Activated CD8-positive, alpha-beta T cell treated with anti-CD3 and anti-CD28 coated beads for 36 hours (primary cell): ENCODE results near the gene SLC2A13. TPM values are rescaled to one million over a fixed set of nuclear protein-coding genes. Genes with fewer than 3 reads are reported as not detected.
"Not testable (repeated sequence)": the region's sequence is repeated elsewhere in the genome, so short reads cannot be mapped to it uniquely, and the experiment has no call there.

Experiments used
- ATAC-seq: fragments of 200-7000 bp; cut with Tn5 transposase; one replicate; pipeline ENCODE4 v1.10.0; 2021; ENCODE audit warnings: mild to moderate bottlenecking, moderate library complexity
- CTCF ChIA-PET: fragments of 350-600 bp; sonication (Branson Sonifier 250); formaldehyde crosslinking; loops from one replicate; lab custom pipeline; 2021; ENCODE audit warnings: antibody characterized with exemption; lab: Charles Lee
- POLR2A ChIA-PET: fragments of 350-600 bp; sonication (Branson Sonifier 250); formaldehyde crosslinking; loops from one replicate; lab custom pipeline; 2021; ENCODE audit warnings: antibody characterized with exemption; lab: Charles Lee
- DNase-seq: peaks from one replicate; pipeline ENCODE4 v3.0.0-alpha.2; 2020
- H3K27ac Mint-ChIP-seq: one replicate; pipeline ENCODE4 v1.8.0; 2021; ENCODE audit warnings: mild to moderate bottlenecking, mixed read lengths
- H3K27me3 Mint-ChIP-seq: one replicate; pipeline ENCODE4 v1.8.0; 2021; ENCODE audit warnings: mixed read lengths
- H3K36me3 Mint-ChIP-seq: one replicate; pipeline ENCODE4 v1.8.0; 2021; ENCODE audit warnings: low read depth, mixed read lengths
- H3K4me1 Mint-ChIP-seq: one replicate; pipeline ENCODE4 v1.8.0; 2021; ENCODE audit warnings: low read depth, mixed read lengths
- H3K4me3 Mint-ChIP-seq: one replicate; pipeline ENCODE4 v1.8.0; 2021; ENCODE audit warnings: mild to moderate bottlenecking, moderate library complexity, mixed read lengths
- H3K9me3 Mint-ChIP-seq: one replicate; pipeline ENCODE4 v1.8.0; 2021; ENCODE audit warnings: mixed read lengths
- intact Hi-C: fragments of 100-400 bp; cut with micrococcal nuclease; formaldehyde crosslinking; loops from one replicate; pipeline ENCODE4 v1.10.0; 2022
- total RNA-seq, 2 experiments: library from RNA; stranded (reverse); gene quantifications; one replicate each; pipeline ENCODE4 v1.2.3, GENCODE V29; 2021
- TF ChIP-seq, protein P1 (sequence below): fragments of 200-600 bp; IDR thresholded peaks from one replicate; pipeline ENCODE4 v1.8.0; 2022; ENCODE audit warnings: antibody characterized with exemption, mild to moderate bottlenecking

The SLC2A13 gene
- total RNA-seq, 2 experiments from 2014 or later: 9.0 to 9.3 TPM

DNA sequence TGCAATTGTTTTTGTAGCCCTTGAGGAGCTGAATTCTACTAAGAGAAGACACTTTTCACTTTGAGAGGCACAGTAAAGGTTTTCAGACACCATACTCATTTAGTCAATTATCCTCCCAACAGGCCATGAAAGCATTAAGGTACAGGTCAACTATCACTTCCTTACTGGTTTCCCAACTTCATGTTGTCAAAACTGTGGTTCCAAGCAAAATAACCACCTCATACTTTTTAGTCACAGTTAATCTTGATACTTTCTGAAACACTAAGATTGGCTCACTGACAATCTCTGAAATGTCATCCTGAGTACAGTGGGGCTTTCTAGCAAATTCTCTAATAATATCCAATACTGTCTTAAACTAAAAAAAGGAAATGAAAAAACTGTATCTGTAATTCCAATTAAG lies 71.7 kb downstream of the SLC2A13 start:
- intact Hi-C loops: no loop called here
- ATAC-seq (no peak), DNase-seq (no peak)
- Mint-ChIP-seq H3K9me3 (no peaks in the 10 kb centered on the region), H3K4me1 (no peaks in the 10 kb centered on the region), H3K27me3 (no peaks in the 10 kb centered on the region), H3K27ac (no peak overlapping the region), H3K4me3 (no peak overlapping the region), H3K36me3 (no peaks in the 10 kb centered on the region)
- ChIA-PET POLR2A (no interaction called here), CTCF (interaction anchor here (1.1 to 2.4 kb wide), 3 partner anchors 20 to 73 kb away, joined by 3 to 6 read pairs (median 3); no protein-coding TSS in a partner anchor)
- TF ChIP-seq, protein P1, sequence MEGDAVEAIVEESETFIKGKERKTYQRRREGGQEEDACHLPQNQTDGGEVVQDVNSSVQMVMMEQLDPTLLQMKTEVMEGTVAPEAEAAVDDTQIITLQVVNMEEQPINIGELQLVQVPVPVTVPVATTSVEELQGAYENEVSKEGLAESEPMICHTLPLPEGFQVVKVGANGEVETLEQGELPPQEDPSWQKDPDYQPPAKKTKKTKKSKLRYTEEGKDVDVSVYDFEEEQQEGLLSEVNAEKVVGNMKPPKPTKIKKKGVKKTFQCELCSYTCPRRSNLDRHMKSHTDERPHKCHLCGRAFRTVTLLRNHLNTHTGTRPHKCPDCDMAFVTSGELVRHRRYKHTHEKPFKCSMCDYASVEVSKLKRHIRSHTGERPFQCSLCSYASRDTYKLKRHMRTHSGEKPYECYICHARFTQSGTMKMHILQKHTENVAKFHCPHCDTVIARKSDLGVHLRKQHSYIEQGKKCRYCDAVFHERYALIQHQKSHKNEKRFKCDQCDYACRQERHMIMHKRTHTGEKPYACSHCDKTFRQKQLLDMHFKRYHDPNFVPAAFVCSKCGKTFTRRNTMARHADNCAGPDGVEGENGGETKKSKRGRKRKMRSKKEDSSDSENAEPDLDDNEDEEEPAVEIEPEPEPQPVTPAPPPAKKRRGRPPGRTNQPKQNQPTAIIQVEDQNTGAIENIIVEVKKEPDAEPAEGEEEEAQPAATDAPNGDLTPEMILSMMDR: no peak

DNA sequence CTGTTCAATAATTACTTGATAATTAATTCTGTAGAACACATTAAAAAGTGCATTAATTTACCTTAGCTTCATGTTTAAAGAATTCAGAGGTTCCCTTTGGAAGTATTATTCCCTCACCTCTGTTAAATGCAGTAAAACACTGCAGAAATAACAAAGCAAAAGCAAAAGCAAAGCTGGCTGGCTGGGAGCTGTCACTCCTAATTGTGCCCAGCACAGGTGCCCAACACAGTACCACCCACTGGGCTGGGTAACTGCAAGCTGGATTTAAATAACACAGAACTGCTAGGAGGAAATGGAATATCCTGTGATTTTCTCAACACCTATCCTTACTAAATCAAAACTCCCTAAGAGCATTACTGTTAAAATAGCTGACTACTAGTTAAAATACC lies 72.6 kb downstream of the SLC2A13 start:
- Mint-ChIP-seq H3K36me3 (no peaks in the 10 kb centered on the region), H3K4me1 (no peaks in the 10 kb centered on the region), H3K27me3 (no peaks in the 10 kb centered on the region), H3K4me3 (no peak overlapping the region), H3K27ac (no peak overlapping the region), H3K9me3 (no peaks in the 10 kb centered on the region)
- CTCF ChIA-PET: interaction anchor here (1.2 to 1.6 kb wide), 3 partner anchors 20 to 74 kb away, joined by 3 to 7 read pairs (median 3); no protein-coding TSS in a partner anchor
- DNase-seq (no peak), ATAC-seq (no peak)
- TF ChIP-seq, protein P1: no peak
- intact Hi-C loops: no loop called here
- POLR2A ChIA-PET: no interaction called here

DNA sequence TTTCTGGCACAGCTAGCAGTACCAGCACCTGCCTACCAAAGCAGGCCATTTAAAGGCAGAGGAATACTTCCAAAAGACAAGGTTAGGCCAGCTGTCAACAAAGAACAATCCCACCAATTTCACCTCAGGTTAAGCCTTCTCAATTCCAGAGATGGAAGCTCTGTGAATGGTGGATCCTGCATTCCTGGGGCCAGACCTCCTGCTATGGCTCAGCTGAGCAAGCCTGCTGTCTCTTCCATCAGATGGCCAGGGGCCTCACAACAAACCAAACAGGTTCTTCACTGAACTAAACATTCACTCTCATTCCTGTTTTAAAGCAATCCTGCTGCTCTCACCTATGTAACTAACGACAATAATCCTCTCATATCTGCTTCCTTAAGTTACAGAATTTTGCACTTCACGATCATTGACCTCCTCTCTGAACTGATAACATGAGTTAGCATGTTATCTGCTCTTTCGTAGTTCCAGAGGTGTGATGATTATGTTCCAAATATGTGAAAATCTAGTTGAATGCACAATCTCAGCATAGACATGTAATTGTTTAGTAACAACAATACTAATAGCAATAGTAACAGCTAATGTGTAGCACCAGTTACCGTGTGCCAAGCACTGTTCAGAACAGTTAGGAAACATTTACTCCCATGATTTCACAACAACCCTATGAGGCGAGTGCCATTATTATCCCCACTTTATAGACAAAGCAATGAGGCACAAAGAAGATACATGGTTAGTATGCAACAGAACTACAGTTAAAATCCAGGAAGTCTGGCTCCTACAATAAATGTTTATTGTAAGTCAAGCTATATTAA lies 73.2 kb downstream of the SLC2A13 start:
- no peak overlapping the region for H3K4me3 Mint-ChIP-seq
- no peaks in the 10 kb centered on the region for H3K36me3 Mint-ChIP-seq
- no peaks in the 10 kb centered on the region for H3K4me1 Mint-ChIP-seq
- POLR2A ChIA-PET: no interaction called here
- no peak overlapping the region for H3K27ac Mint-ChIP-seq
- TF ChIP-seq, protein P1: no peak
- H3K9me3 Mint-ChIP-seq: no peaks in the 10 kb centered on the region
- CTCF ChIA-PET: interaction anchor here (1.2 to 1.6 kb wide), 2 partner anchors 70 to 75 kb away, joined by 3 to 7 read pairs; no protein-coding TSS in a partner anchor
- DNase-seq (no peak), ATAC-seq (no peak)
- H3K27me3 Mint-ChIP-seq: no peaks in the 10 kb centered on the region
- intact Hi-C loops: no loop called here

DNA sequence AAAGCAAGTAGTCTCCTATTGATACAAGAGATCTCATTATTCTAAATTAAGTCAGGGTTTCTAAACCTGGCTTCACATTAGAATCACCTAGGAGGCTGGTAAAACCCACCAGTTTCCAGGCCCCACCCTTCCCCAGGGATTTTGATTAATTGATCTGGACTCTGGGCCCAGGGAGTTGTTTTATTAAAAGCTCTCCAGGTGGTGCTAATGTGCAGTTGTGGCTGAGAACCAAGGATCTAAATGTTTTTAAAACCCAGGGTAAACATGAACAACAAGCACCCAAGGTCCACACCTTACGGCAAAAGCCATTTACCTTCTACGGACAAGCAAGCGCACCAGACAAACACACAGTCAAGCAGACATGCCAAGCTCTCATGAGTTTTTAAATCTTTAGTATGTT lies 73.9 kb downstream of the SLC2A13 start:
- no peaks in the 10 kb centered on the region for H3K4me1 Mint-ChIP-seq
- no peak overlapping the region for H3K4me3 Mint-ChIP-seq
- H3K9me3 Mint-ChIP-seq: no peaks in the 10 kb centered on the region
- no peaks in the 10 kb centered on the region for H3K36me3 Mint-ChIP-seq
- ATAC-seq: no peak
- no peaks in the 10 kb centered on the region for H3K27me3 Mint-ChIP-seq
- H3K27ac Mint-ChIP-seq: no peak overlapping the region
- CTCF ChIA-PET: no interaction called here
- intact Hi-C loops: no loop called here
- TF ChIP-seq, protein P1: no peak
- DNase-seq: no peak
- POLR2A ChIA-PET: no interaction called here

DNA sequence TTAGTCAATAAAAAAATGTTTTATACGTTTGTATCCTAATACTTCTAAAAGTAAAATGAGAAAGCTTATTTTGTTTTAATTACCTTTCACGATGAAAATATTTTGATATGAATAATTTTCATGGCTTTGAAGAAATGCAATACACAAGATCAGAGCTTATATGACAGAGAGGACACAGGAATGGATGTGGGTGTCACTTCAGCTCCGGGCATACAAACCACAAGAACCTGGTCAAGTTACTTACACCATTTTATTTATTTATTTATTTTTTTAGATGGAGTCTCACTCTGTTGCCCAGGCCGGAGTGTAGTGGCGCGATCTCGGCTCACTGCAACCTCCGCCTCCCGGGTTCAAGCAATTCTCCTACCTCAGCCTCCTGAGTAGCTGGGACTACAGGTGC lies 74.9 kb downstream of the SLC2A13 start:
- H3K27me3 Mint-ChIP-seq, ATAC-seq, H3K4me3 Mint-ChIP-seq, intact Hi-C loops, POLR2A ChIA-PET, DNase-seq, H3K36me3 Mint-ChIP-seq, H3K9me3 Mint-ChIP-seq, H3K27ac Mint-ChIP-seq, H3K4me1 Mint-ChIP-seq: not testable (repeated sequence)
- CTCF ChIA-PET: interaction anchor here (2.6 kb wide), 1 partner anchor 20 kb away, joined by 16 read pairs; no protein-coding TSS in a partner anchor
